Loucy (cell line): ENCODE data around the gene CPA1.

Source experiments
- H2AFZ ChIP-seq: fragments of 200-600 bp; sonication (generic); 2 replicates; pipeline ENCODE4 v1.6.0; 2016; ENCODE audit warnings: antibody characterized with exemption, mild to moderate bottlenecking, low read length, moderate library complexity
- H3F3A ChIP-seq: fragments of 200-600 bp; 2 replicates; pipeline ENCODE4 v1.6.0; 2016; ENCODE audit warnings: antibody characterized with exemption, low read depth, mild to moderate bottlenecking
- H3K27me3 ChIP-seq: fragments of 200-600 bp; sonication (generic); 2 replicates; pipeline ENCODE4 v1.6.1; 2014; ENCODE audit warnings: low read length, mild to moderate bottlenecking; ENCODE audit not compliant: insufficient read depth, poor library complexity, severe bottlenecking
- H3K36me3 ChIP-seq: fragments of 200-600 bp; sonication (generic); 2 replicates; pipeline ENCODE4 v1.6.1; 2016; ENCODE audit warnings: low read length; ENCODE audit not compliant: insufficient read depth
- H3K4me1 ChIP-seq: fragments of 200-600 bp; sonication (generic); 2 replicates; pipeline ENCODE4 v1.5.1; 2014; ENCODE audit warnings: low read length, mild to moderate bottlenecking; ENCODE audit not compliant: insufficient read depth, poor library complexity, severe bottlenecking
- H3K4me2 ChIP-seq: fragments of 200-600 bp; sonication (generic); 2 replicates; pipeline ENCODE4 v1.6.0; 2014; ENCODE audit warnings: antibody characterized with exemption, low read length, low read depth, mild to moderate bottlenecking; ENCODE audit not compliant: poor library complexity, severe bottlenecking
- H3K4me3 ChIP-seq: fragments of 200-600 bp; sonication (generic); 2 replicates; pipeline ENCODE4 v1.5.1; 2014; ENCODE audit warnings: low read length, mild to moderate bottlenecking, mixed read lengths; ENCODE audit not compliant: poor library complexity, severe bottlenecking
- H3K79me2 ChIP-seq: fragments of 200-600 bp; sonication (generic); 2 replicates; pipeline ENCODE4 v1.6.1; 2014; ENCODE audit warnings: low read length; ENCODE audit not compliant: insufficient read depth
- H3K9ac ChIP-seq: fragments of 200-600 bp; sonication (generic); 2 replicates; pipeline ENCODE4 v1.6.0; 2014; ENCODE audit warnings: mild to moderate bottlenecking, low read depth, low read length, moderate library complexity; ENCODE audit not compliant: poor library complexity, severe bottlenecking
- H3K9me2 ChIP-seq: fragments of 200-600 bp; sonication (generic); replicated peaks from 2 replicates; pipeline ENCODE4 v1.6.1; 2016; ENCODE audit warnings: low read depth, low read length, mixed read lengths
- H3K9me3 ChIP-seq: fragments of 200-600 bp; sonication (generic); 2 replicates; pipeline ENCODE4 v1.6.1; 2014; ENCODE audit warnings: mild to moderate bottlenecking, antibody characterized with exemption, low read length, low read depth; ENCODE audit not compliant: insufficient read depth
- H4K20me1 ChIP-seq: fragments of 200-600 bp; sonication (generic); 2 replicates; pipeline ENCODE4 v1.6.0; 2014; ENCODE audit warnings: antibody characterized with exemption, low read length, mild to moderate bottlenecking; ENCODE audit not compliant: insufficient read depth, poor library complexity, severe bottlenecking
- CTCF ChIP-seq: fragments of 200-600 bp; sonication (generic); conservative IDR thresholded peaks from 2 replicates; pipeline ENCODE4 v1.5.1; 2014; ENCODE audit warnings: mild to moderate bottlenecking, antibody characterized with exemption, low read length
- EZH2phosphoT487 ChIP-seq: fragments of 200-600 bp; IDR thresholded peaks from 2 replicates; pipeline ENCODE4 v1.6.1; 2018; ENCODE audit warnings: antibody characterized with exemption, mild to moderate bottlenecking, moderate library complexity, borderline replicate concordance

The CPA1 gene

GRCh38 chr7:130367088-130367755 is 13.1 kb upstream of the CPA1 start:
- Histone ChIP-seq H3F3A (no peaks in the 10 kb centered on the region), H3K4me3 (no peak overlapping the region), H3K9ac (no peak overlapping the region), H3K4me2 (peak overlapping the region; percentile 37), H3K9me2 (no peaks in the 10 kb centered on the region), H3K9me3 (no peaks in the 10 kb centered on the region), H3K36me3 (no peaks in the 10 kb centered on the region), H4K20me1 (no peaks in the 10 kb centered on the region), H3K4me1 (peaks cover 35% of the 10 kb centered on the region), H3K79me2 (no peaks in the 10 kb centered on the region), H3K27me3 (no peaks in the 10 kb centered on the region), H2AFZ (peak overlapping the region; percentile 37; the same call in 1 of the 2 replicates)
- TF ChIP-seq CTCF (no peak), EZH2phosphoT487 (no peak)

- no peaks in the 10 kb centered on the region for H3K9me3 ChIP-seq
- no peak overlapping the region; the same call in 1 of the 2 replicates for H2AFZ ChIP-seq
- no peaks in the 10 kb centered on the region for H3K9me2 ChIP-seq
- H3F3A ChIP-seq = no peaks in the 10 kb centered on the region
- no peak for TF ChIP-seq CTCF
- TF ChIP-seq EZH2phosphoT487 = no peak
- H4K20me1 ChIP-seq = no peaks in the 10 kb centered on the region
- peak overlapping the region; percentile 37 for H3K4me2 ChIP-seq
- H3K27me3 ChIP-seq = no peaks in the 10 kb centered on the region
- H3K4me3 ChIP-seq = no peak overlapping the region
- no peaks in the 10 kb centered on the region for H3K36me3 ChIP-seq
- H3K9ac ChIP-seq = peak overlapping the region; percentile 23
- peaks cover 35% of the 10 kb centered on the region for H3K4me1 ChIP-seq
- H3K79me2 ChIP-seq = no peaks in the 10 kb centered on the region
Observed at GRCh38 chr7:130367836-130368746, 12.2 kb upstream of the CPA1 start.

GRCh38 chr7:130369110-130369711 is 11.1 kb upstream of the CPA1 start:
- no peaks in the 10 kb centered on the region for H3K36me3 ChIP-seq
- peaks cover 35% of the 10 kb centered on the region for H3K4me1 ChIP-seq
- no peak overlapping the region for H3K4me3 ChIP-seq
- H3K4me2 ChIP-seq = peak overlapping the region; percentile 5
- H2AFZ ChIP-seq = peak overlapping the region; percentile 61; the same call in 1 of the 2 replicates
- no peaks in the 10 kb centered on the region for H3K27me3 ChIP-seq
- no peaks in the 10 kb centered on the region for H3F3A ChIP-seq
- no peaks in the 10 kb centered on the region for H3K9me3 ChIP-seq
- H3K79me2 ChIP-seq = no peaks in the 10 kb centered on the region
- H3K9me2 ChIP-seq = no peaks in the 10 kb centered on the region
- H3K9ac ChIP-seq = no peak overlapping the region
- TF ChIP-seq CTCF (no peak), EZH2phosphoT487 (no peak)
- no peaks in the 10 kb centered on the region for H4K20me1 ChIP-seq
